Spleen (tissue), 11 donors: Measurements from ENCODE around the gene SLC24A3. TPM values are rescaled to one million over a fixed set of nuclear protein-coding genes. Genes with fewer than 3 reads are reported as not detected.

Experiments used
- DNase-seq: peaks from one replicate; pipeline ENCODE4 v3.0.0-alpha.2; 2020
- H3K27ac ChIP-seq, 8 donors: fragments of 200-600 bp; sonication (generic) in 7 of 8; 1 replicate in 4 of 8; 2 replicates in 4 of 8; pipeline versions ENCODE4 v1.5.0 to v1.8.0; 2016 to 2021; ENCODE audit warnings: inconsistent platforms in 4 of 8, mild to moderate bottlenecking in 4 of 8, moderate library complexity in 1 of 8
- H3K27me3 ChIP-seq, 7 donors: fragments of 200-600 bp; sonication (generic) in 6 of 7; replicated peaks in 1 of 7; 1 replicate in 4 of 7; 2 replicates in 3 of 7; pipeline versions ENCODE4 v1.5.0 to v1.8.0; 2016 to 2021; ENCODE audit warnings: inconsistent platforms in 3 of 7, mild to moderate bottlenecking in 1 of 7
- H3K36me3 ChIP-seq, 6 donors: fragments of 200-600 bp; sonication (generic) in 5 of 6; 1 replicate in 4 of 6; 2 replicates in 2 of 6; pipeline versions ENCODE4 v1.5.0 to v1.8.0; 2016 to 2021; ENCODE audit warnings: inconsistent platforms in 2 of 6
- H3K4me1 ChIP-seq, 6 donors: fragments of 200-600 bp; sonication (generic) in 5 of 6; 1 replicate in 3 of 6; 2 replicates in 3 of 6; pipeline versions ENCODE4 v1.5.0 to v1.8.0; 2016 to 2021; ENCODE audit warnings: inconsistent platforms in 3 of 6
- H3K4me3 ChIP-seq, 8 donors: fragments of 200-600 bp; sonication (generic) in 7 of 8; 1 replicate in 4 of 8; 2 replicates in 4 of 8; pipeline versions ENCODE4 v1.5.0 to v1.8.0; 2016 to 2021; ENCODE audit warnings: inconsistent platforms in 4 of 8, mild to moderate bottlenecking in 4 of 8, moderate library complexity in 2 of 8
- H3K9me3 ChIP-seq, 8 donors: fragments of 200-600 bp; sonication (generic) in 7 of 8; 1 replicate in 4 of 8; 2 replicates in 4 of 8; pipeline versions ENCODE4 v1.5.0 to v1.8.0; 2016 to 2021; ENCODE audit warnings: inconsistent platforms in 4 of 8
- POLR2A ChIP-seq, 3 donors: fragments of 450-650 bp; IDR thresholded peaks; one replicate each; pipeline ENCODE4 v1.5.1; 2017; ENCODE audit warnings: antibody characterized with exemption in 3 of 3, mild to moderate bottlenecking in 1 of 3
- POLR2AphosphoS5 ChIP-seq, 3 donors: sonication (generic); formaldehyde crosslinking; IDR thresholded peaks; one replicate each; pipeline ENCODE4 v1.5.1; 2017; ENCODE audit warnings: antibody characterized with exemption in 3 of 3
- WGBS, 5 donors: extraction: QIAGEN DNeasy Blood & Tissue Kit in 3 of 5; methylation state at CpG; one replicate each; pipeline versions ENCODE4 v1.1.5 to v1.1.7; 2013 to 2018; 5-methylcytosine and 5-hydroxymethylcytosine counted together
- intact Hi-C: fragments of 100-400 bp; cut with DNase I; formaldehyde crosslinking; loops from one replicate; pipeline ENCODE4 v1.15.0; 2023; ENCODE audit warnings: low total_unique reads
- polyA plus RNA-seq, 3 donors: library from polyadenylated mRNA; stranded (reverse); fragments of 200-250 nt; gene quantifications; one replicate each; pipeline ENCODE4 v1.2.1, GENCODE V29; 2013
- total RNA-seq, 7 donors: library from RNA; depleted of rRNA in 3 of 7; stranded (reverse); fragments of >200 nt in 3 of 7; fragmentation: NEBNext Ultra II Directional in 4 of 7; extraction: Animal tissue kit (Norgen Biotek cat#: 25700) in 4 of 7; gene quantifications; one replicate each; pipeline versions ENCODE4 v1.1.0 to v1.2.1, GENCODE V29; 2016 to 2021
- TF ChIP-seq, protein P1 (sequence below), 11 experiments: fragments of 200-600 bp in 7 of 11; fragments of 450-650 bp in 4 of 11; sonication (generic) in 4 of 11; IDR thresholded peaks in 8 of 11; conservative IDR thresholded peaks in 3 of 11; 1 replicate in 7 of 11; 2 replicates in 4 of 11; pipeline versions ENCODE4 v1.4.0 to v1.8.0; 2016 to 2021; ENCODE audit warnings: antibody characterized with exemption in 11 of 11, inconsistent platforms in 4 of 11, mild to moderate bottlenecking in 1 of 11
- donor health status: healthy with polysubstance abuse.
- donor health status: DM: no; HTN: no; CAD: no; lungs with moderate emphysema.
- donor health status: DM: no; HTN: no; CAD: no.
- donor health status: Bipolar disorder and iron deficiency.
- donor health status: healthy.
- donor health status: DM: no; HTN: no; CAD: no.
- donor health status: DM: yes; HTN: yes; CAD: no.

Gene SLC24A3
- total and polyA plus RNA-seq, 10 donors, result 0.37 to 3.9 (median 2.6) TPM

DNA sequence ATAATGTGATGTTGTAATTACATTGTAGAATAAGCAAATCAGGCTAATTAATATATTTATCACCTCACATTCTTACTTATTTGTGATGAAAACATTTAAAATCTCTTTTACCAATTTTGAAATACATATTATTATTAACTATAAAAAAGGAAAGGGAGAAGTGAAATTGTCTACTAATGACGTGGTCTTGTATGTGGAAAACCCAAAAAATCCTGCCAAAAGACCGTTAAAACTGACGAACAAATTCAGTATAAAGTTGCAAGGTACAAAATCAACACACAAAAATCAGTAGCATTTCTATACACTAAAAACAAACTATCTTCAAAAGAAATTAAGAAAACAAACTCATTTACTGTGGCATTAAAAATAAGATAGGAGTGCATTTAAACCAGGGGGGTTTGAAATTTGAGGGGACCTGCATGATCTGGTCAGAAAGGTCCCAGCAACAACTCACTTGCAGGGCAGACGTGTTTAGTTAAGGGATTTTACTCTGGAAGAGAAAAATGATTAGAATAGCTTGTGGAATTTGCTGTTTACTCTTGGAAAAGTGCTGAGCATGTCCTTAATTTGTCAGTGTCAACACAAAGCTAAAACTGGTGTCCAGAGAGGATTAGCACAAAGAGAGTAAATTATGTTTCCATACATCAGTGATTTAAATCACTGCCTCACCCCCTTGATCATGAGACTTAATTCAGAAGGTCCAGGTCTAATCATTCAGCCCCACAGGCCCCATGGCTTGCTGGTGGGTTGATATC lies 310.6 kb downstream of the SLC24A3 start:
- no peaks in the 10 kb centered on the region for H3K36me3 ChIP-seq
- intact Hi-C loops, result no loop called here
- H3K4me1 ChIP-seq, result no peaks in the 10 kb centered on the region
- H3K9me3 ChIP-seq, result no peaks in the 10 kb centered on the region
- TF ChIP-seq POLR2A (IDR thresholded peaks at IDR 0.05), result no peak
- no peak for TF ChIP-seq POLR2AphosphoS5 (IDR thresholded peaks at IDR 0.05)
- TF ChIP-seq, protein P1, sequence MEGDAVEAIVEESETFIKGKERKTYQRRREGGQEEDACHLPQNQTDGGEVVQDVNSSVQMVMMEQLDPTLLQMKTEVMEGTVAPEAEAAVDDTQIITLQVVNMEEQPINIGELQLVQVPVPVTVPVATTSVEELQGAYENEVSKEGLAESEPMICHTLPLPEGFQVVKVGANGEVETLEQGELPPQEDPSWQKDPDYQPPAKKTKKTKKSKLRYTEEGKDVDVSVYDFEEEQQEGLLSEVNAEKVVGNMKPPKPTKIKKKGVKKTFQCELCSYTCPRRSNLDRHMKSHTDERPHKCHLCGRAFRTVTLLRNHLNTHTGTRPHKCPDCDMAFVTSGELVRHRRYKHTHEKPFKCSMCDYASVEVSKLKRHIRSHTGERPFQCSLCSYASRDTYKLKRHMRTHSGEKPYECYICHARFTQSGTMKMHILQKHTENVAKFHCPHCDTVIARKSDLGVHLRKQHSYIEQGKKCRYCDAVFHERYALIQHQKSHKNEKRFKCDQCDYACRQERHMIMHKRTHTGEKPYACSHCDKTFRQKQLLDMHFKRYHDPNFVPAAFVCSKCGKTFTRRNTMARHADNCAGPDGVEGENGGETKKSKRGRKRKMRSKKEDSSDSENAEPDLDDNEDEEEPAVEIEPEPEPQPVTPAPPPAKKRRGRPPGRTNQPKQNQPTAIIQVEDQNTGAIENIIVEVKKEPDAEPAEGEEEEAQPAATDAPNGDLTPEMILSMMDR (IDR thresholded peaks at IDR 0.05 in 8 of 11, conservative IDR thresholded peaks at IDR 0.05 in 3 of 11), result no peak
- no peak overlapping the region for H3K4me3 ChIP-seq
- H3K27me3 ChIP-seq, result no peaks in the 10 kb centered on the region
- 54 to 71% (median 63%) methylated on average over 4 of the region's 4 CpGs for WGBS, 5 donors
- no peak for DNase-seq
- no peak overlapping the region for H3K27ac ChIP-seq

DNA sequence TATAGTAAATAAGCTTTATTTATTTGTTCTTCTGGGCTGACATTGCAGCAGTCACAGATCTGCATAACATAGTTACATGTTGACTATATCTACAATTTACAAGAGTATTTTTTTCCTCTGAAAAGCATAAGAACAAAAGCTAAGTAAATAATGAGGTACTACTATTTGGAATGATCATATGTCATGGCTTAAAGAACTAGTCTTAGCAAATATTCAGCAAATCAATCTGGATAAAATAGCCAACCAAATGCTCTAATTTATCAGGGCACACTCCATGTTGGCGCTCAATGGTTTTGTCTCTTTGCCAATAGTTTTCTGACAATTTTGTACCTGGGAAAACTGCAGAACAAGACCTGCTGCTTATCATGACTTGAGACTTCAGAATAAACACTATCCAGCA lies 312.2 kb downstream of the SLC24A3 start:
- Histone ChIP-seq H3K4me3 (no peak overlapping the region), H3K27me3 (no peaks in the 10 kb centered on the region), H3K27ac (no peak overlapping the region), H3K36me3 (no peaks in the 10 kb centered on the region), H3K4me1 (no peaks in the 10 kb centered on the region), H3K9me3 (no peaks in the 10 kb centered on the region)
- intact Hi-C loops, result no loop called here
- no peak for DNase-seq
- 53 to 100% (median 97%) methylated on average over 1 of the region's 1 CpG for WGBS, 5 donors
- TF ChIP-seq POLR2A (IDR thresholded peaks at IDR 0.05), result no peak
- no peak for TF ChIP-seq POLR2AphosphoS5 (IDR thresholded peaks at IDR 0.05)
- TF ChIP-seq, protein P1 (IDR thresholded peaks at IDR 0.05 in 8 of 11, conservative IDR thresholded peaks at IDR 0.05 in 3 of 11), result no peak

DNA sequence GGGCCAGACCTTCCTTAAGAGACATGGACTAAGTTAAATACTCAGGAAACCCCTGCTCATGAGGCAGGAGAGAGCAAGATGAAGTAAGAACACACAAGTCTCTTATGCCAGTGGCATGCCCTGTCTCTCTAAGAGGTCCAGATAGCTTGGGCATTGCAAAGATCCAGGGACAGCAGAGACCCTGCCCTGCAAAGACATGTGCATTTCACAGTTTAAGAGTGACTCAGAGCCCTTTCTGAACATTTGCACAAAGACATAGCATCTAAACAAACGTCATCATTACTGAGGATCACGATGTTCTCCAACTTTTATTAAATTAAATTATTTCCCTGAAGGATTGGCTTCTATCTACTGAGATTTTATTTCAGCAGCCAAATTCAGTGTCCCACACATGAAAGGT lies 315.1 kb downstream of the SLC24A3 start:
- H3K36me3 ChIP-seq, result no peaks in the 10 kb centered on the region
- DNase-seq, result no peak
- TF ChIP-seq POLR2A (IDR thresholded peaks at IDR 0.05) (no peak), POLR2AphosphoS5 (IDR thresholded peaks at IDR 0.05) (no peak)
- TF ChIP-seq, protein P1 (IDR thresholded peaks at IDR 0.05 in 8 of 11, conservative IDR thresholded peaks at IDR 0.05 in 3 of 11), result no peak
- 77 to 96% (median 87%) methylated on average over 2 of the region's 2 CpGs for WGBS, 5 donors
- H3K27ac ChIP-seq, result no peak overlapping the region
- H3K4me1 ChIP-seq, result no peaks in the 10 kb centered on the region
- H3K9me3 ChIP-seq, result no peaks in the 10 kb centered on the region
- intact Hi-C loops, result no loop called here
- H3K4me3 ChIP-seq, result no peak overlapping the region
- no peaks in the 10 kb centered on the region for H3K27me3 ChIP-seq

DNA sequence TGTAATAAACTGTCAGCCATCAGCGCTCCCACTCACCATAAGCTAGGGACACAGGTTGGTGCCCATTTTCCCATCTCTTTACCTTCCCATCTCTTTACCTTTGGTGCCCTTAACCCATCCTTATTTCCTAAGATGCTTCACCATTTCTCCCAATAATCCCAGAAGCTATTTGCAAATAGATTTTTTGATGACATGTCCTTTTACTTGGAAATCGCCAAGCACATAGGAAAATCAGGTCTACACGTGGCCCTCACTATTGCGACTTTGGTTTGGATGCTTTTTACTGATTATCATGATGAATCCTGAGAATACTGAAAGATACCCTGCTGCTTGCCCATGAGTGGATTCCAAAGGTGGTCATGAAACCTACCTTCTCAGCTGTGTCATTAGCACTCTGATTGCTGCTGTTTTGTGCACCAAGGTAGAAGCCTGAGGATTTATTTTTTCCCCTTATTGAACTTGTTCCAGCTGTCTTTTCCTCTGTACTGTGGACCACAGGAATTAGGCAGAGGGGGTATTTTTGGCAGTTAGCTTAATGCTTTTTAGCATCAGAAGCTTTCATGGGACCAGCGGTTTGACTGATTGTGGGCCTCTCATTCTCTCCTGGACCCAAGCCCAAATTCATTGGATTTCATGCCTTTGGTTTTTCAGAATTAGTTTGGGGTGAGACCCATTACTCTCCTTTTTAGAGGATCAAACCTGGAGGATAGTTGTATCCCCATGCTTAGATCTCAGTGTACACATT lies 316.0 kb downstream of the SLC24A3 start:
- Histone ChIP-seq H3K27me3 (no peaks in the 10 kb centered on the region), H3K4me3 (no peak overlapping the region), H3K4me1 (no peaks in the 10 kb centered on the region), H3K36me3 (no peaks in the 10 kb centered on the region), H3K9me3 (no peaks in the 10 kb centered on the region), H3K27ac (no peak overlapping the region)
- TF ChIP-seq POLR2A (IDR thresholded peaks at IDR 0.05) (no peak), POLR2AphosphoS5 (IDR thresholded peaks at IDR 0.05) (no peak)
- TF ChIP-seq, protein P1 (IDR thresholded peaks at IDR 0.05 in 8 of 11, conservative IDR thresholded peaks at IDR 0.05 in 3 of 11), result no peak
- whole genome bisulfite sequencing, 5 donors, result 83 to 93% (median 92%) methylated on average over 5 of the region's 5 CpGs
- intact Hi-C loops, result no loop called here
- no peak for DNase-seq
